ENCODE measurements around the gene ANO7. TPM values are rescaled to one million over a fixed set of nuclear protein-coding genes. Genes with fewer than 3 reads are reported as not detected.

Gene ANO7
- total RNA-seq, 1 donor from 2014 or later, result under 0.01 TPM

GRCh38 chr2:241155936-241156335 is 32.5 kb upstream of the ANO7 start:
- H3K4me3 ChIP-seq (ENCODE audit: low read depth, low read length), result no peak overlapping the region
- no peak for DNase-seq (ENCODE audit: low read depth)
- peaks cover 20% of the 10 kb centered on the region for H3K36me3 ChIP-seq (ENCODE audit: control insufficient read depth, insufficient read depth, low read length)
- no peaks in the 10 kb centered on the region for H3K27me3 ChIP-seq (ENCODE audit: control insufficient read depth, insufficient read depth, low read length)
- no peak for TF ChIP-seq CTCF (IDR thresholded peaks at IDR 0.05; ENCODE audit: insufficient read depth, low read length, severe bottlenecking)
- FAIRE-seq, result no peak

GRCh38 chr2:241156971-241157441 is 31.5 kb upstream of the ANO7 start:
- H3K4me3 ChIP-seq (ENCODE audit: low read depth, low read length), result no peak overlapping the region
- DNase-seq (ENCODE audit: low read depth) (no peak), FAIRE-seq (no peak)
- TF ChIP-seq CTCF (IDR thresholded peaks at IDR 0.05; ENCODE audit: insufficient read depth, low read length, severe bottlenecking), result no peak
- peaks cover 23% of the 10 kb centered on the region for H3K36me3 ChIP-seq (ENCODE audit: control insufficient read depth, insufficient read depth, low read length)
- no peaks in the 10 kb centered on the region for H3K27me3 ChIP-seq (ENCODE audit: control insufficient read depth, insufficient read depth, low read length)

GRCh38 chr2:241157841-241158545 is 30.5 kb upstream of the ANO7 start:
- FAIRE-seq (no peak), DNase-seq (ENCODE audit: low read depth) (no peak)
- Histone ChIP-seq H3K36me3 (ENCODE audit: control insufficient read depth, insufficient read depth, low read length) (peaks cover 23% of the 10 kb centered on the region), H3K27me3 (ENCODE audit: control insufficient read depth, insufficient read depth, low read length) (no peaks in the 10 kb centered on the region), H3K4me3 (ENCODE audit: low read depth, low read length) (no peak overlapping the region)
- no peak for TF ChIP-seq CTCF (IDR thresholded peaks at IDR 0.05; ENCODE audit: insufficient read depth, low read length, severe bottlenecking)

GRCh38 chr2:241158546-241158900 is 30.0 kb upstream of the ANO7 start:
- Histone ChIP-seq H3K4me3 (ENCODE audit: low read depth, low read length) (no peak overlapping the region), H3K27me3 (ENCODE audit: control insufficient read depth, insufficient read depth, low read length) (no peaks in the 10 kb centered on the region), H3K36me3 (ENCODE audit: control insufficient read depth, insufficient read depth, low read length) (peaks cover 25% of the 10 kb centered on the region)
- TF ChIP-seq CTCF (IDR thresholded peaks at IDR 0.05; ENCODE audit: insufficient read depth, low read length, severe bottlenecking), result no peak
- FAIRE-seq (no peak), DNase-seq (ENCODE audit: low read depth) (no peak)

GRCh38 chr2:241159116-241159515 is 29.4 kb upstream of the ANO7 start:
- TF ChIP-seq CTCF (IDR thresholded peaks at IDR 0.05; ENCODE audit: insufficient read depth, low read length, severe bottlenecking), result no peak
- FAIRE-seq, result no peak
- Histone ChIP-seq H3K27me3 (ENCODE audit: control insufficient read depth, insufficient read depth, low read length) (no peaks in the 10 kb centered on the region), H3K36me3 (ENCODE audit: control insufficient read depth, insufficient read depth, low read length) (peaks cover 29% of the 10 kb centered on the region), H3K4me3 (ENCODE audit: low read depth, low read length) (no peak overlapping the region)
- no peak for DNase-seq (ENCODE audit: low read depth)

GRCh38 chr2:241160318-241160717 is 28.2 kb upstream of the ANO7 start:
- DNase-seq (ENCODE audit: low read depth) (no peak), FAIRE-seq (no peak)
- Histone ChIP-seq H3K27me3 (ENCODE audit: control insufficient read depth, insufficient read depth, low read length) (no peaks in the 10 kb centered on the region), H3K4me3 (ENCODE audit: low read depth, low read length) (no peak overlapping the region), H3K36me3 (ENCODE audit: control insufficient read depth, insufficient read depth, low read length) (peaks cover 29% of the 10 kb centered on the region)
- no peak for TF ChIP-seq CTCF (IDR thresholded peaks at IDR 0.05; ENCODE audit: insufficient read depth, low read length, severe bottlenecking)
